PC-3 (cell line): ENCODE data around the gene P2RY1. TPM values are rescaled to one million over a fixed set of nuclear protein-coding genes. Genes with fewer than 3 reads are reported as not detected.
A peak's percentile ranks its signal among the peaks of the same experiment; 100 is the strongest.

Experiments
- ATAC-seq: fragments of 200-7000 bp; cut with Tn5 transposase; 2 replicates; pipeline ENCODE4 v1.9.1; 2020; ENCODE audit warnings: mild to moderate bottlenecking, moderate library complexity
- BruUV-seq: library from RNA; stranded (reverse); fragments of 400-500 nt; replicated peaks from 2 replicates; lab custom pipeline; 2021; lab: Mats Ljungman, UMichigan
- CTCF ChIA-PET: fragments of 300-600 bp; sonication (Branson Sonifier 250); formaldehyde crosslinking; loops from one replicate; lab custom pipeline; 2022; ENCODE audit warnings: antibody characterized with exemption; lab: Charles Lee
- POLR2A ChIA-PET: fragments of 300-600 bp; sonication (Branson Sonifier 250); formaldehyde crosslinking; loops from one replicate; lab custom pipeline; 2022; ENCODE audit warnings: antibody characterized with exemption; ENCODE audit not compliant: unreplicated experiment; lab: Charles Lee
- DNase-seq: peaks from one replicate; pipeline ENCODE4 v3.0.0-alpha.2; 2015
- H2AFZ ChIP-seq: fragments of 300-600 bp; sonication (generic); 2 replicates; pipeline ENCODE4 v1.6.0; 2016; ENCODE audit warnings: antibody characterized with exemption, low read length
- H3F3A ChIP-seq: fragments of 300-600 bp; sonication (generic); one replicate; pipeline ENCODE4 v1.6.0; 2017; ENCODE audit warnings: antibody characterized with exemption, low read length, control low read depth, mild to moderate bottlenecking; ENCODE audit not compliant: unreplicated experiment
- H3K27ac ChIP-seq: fragments of 300-600 bp; sonication (generic); 2 replicates; pipeline ENCODE4 v1.5.1; 2016; ENCODE audit warnings: mild to moderate bottlenecking, low read length
- H3K27me3 ChIP-seq: fragments of 300-600 bp; sonication (generic); 2 replicates; pipeline ENCODE4 v1.6.1; 2016; ENCODE audit warnings: low read length, mixed read lengths
- H3K36me3 ChIP-seq: fragments of 300-600 bp; sonication (generic); 2 replicates; pipeline ENCODE4 v1.6.1; 2016; ENCODE audit warnings: low read depth, mixed run types, low read length, mixed read lengths
- H3K4me1 ChIP-seq: fragments of 300-600 bp; sonication (generic); 2 replicates; pipeline ENCODE4 v1.5.1; 2016; ENCODE audit warnings: low read length; ENCODE audit not compliant: insufficient read depth
- H3K4me2 ChIP-seq: fragments of 300-600 bp; sonication (generic); 2 replicates; pipeline ENCODE4 v1.6.0; 2016; ENCODE audit warnings: low read length
- H3K4me3 ChIP-seq: fragments of 300-600 bp; sonication (generic); 2 replicates; pipeline ENCODE4 v1.5.1; 2016; ENCODE audit warnings: mild to moderate bottlenecking, low read length, mixed read lengths
- H3K79me2 ChIP-seq: fragments of 300-600 bp; sonication (generic); 2 replicates; pipeline ENCODE4 v1.6.1; 2017; ENCODE audit warnings: low read length, mixed read lengths
- H3K9ac ChIP-seq: fragments of 300-600 bp; sonication (generic); 2 replicates; pipeline ENCODE4 v1.6.0; 2016; ENCODE audit warnings: mild to moderate bottlenecking, low read length
- H3K9me2 ChIP-seq: fragments of 300-600 bp; sonication (generic); replicated peaks from 2 replicates; pipeline ENCODE4 v1.6.1; 2016; ENCODE audit warnings: mixed run types, low read length, mixed read lengths
- H3K9me3 ChIP-seq: fragments of 300-600 bp; sonication (generic); 2 replicates; pipeline ENCODE4 v1.6.1; 2016; ENCODE audit warnings: low read length, mixed read lengths
- H4K20me1 ChIP-seq: fragments of 300-600 bp; sonication (generic); 2 replicates; pipeline ENCODE4 v1.6.1; 2016; ENCODE audit warnings: low read length, mixed read lengths
- EZH2 ChIP-seq: fragments of 300-600 bp; sonication (generic); IDR thresholded peaks from one replicate; pipeline ENCODE4 v1.6.1; 2017; ENCODE audit warnings: antibody characterized with exemption, mild to moderate bottlenecking, low read length; ENCODE audit not compliant: unreplicated experiment
- EZH2phosphoT487 ChIP-seq: fragments of 300-600 bp; sonication (generic); IDR thresholded peaks from 2 replicates; pipeline ENCODE4 v1.6.1; 2018; ENCODE audit warnings: mild to moderate bottlenecking, antibody characterized with exemption, low read length, borderline replicate concordance
- intact Hi-C: fragments of 100-400 bp; cut with micrococcal nuclease; formaldehyde crosslinking; loops from 2 replicates; pipeline ENCODE4 v1.9.0; 2023
- total RNA-seq: library from RNA; depleted of rRNA; stranded (reverse); fragments of >200 nt; gene quantifications from 2 replicates; pipeline ENCODE4 v1.2.3, GENCODE V29; 2014
- TF ChIP-seq, protein P1 (sequence below): fragments of 300-600 bp; sonication (generic); conservative IDR thresholded peaks from 2 replicates; pipeline ENCODE4 v1.5.1; 2017; ENCODE audit warnings: antibody characterized with exemption, low read depth, mild to moderate bottlenecking, low read length

The P2RY1 gene
- total RNA-seq, 1 experiment from 2014 or later: 0.29 TPM

DNA sequence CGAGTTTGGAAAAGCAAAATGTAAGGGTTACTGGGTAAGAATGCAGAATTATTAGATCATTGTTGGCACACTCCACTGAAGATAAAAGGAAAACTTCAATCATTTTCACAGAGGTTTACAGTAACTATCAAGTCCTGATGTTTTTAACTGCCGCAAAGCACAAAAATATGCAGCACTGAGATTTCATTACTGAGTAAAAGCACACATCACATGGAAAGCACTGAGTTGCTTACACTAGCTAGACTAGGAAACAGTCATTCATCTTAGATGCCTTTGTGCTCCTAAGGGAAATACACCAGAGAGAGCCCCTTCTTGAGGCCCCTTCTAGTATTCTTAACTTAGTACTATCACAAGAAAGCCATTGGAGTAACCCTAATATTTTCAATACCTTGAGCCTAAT is 11.8 kb upstream of the P2RY1 start:
- H4K20me1 ChIP-seq: no peaks in the 10 kb centered on the region
- intact Hi-C loops: no loop called here

DNA sequence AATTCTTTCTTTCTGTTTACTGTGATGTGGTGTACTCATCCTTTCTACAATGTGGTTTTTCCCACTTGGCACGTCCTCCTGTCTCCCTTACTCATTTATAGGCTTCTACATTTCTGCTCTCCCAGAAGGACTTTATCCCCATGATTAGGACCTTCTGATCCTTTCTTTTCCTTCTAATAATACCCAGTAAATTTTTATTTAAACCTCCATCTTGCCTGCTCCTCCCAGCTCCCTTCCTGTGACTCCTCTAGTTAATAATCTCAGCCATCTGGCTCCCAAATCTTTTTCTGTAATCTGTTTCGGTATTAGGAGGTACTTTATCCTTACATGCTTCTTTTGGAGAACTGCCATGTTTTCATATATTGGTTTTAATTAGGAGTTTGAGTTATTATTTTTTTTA is 11.2 kb upstream of the P2RY1 start:
- H3F3A ChIP-seq: no peaks in the 10 kb centered on the region
- TF ChIP-seq, protein P1, sequence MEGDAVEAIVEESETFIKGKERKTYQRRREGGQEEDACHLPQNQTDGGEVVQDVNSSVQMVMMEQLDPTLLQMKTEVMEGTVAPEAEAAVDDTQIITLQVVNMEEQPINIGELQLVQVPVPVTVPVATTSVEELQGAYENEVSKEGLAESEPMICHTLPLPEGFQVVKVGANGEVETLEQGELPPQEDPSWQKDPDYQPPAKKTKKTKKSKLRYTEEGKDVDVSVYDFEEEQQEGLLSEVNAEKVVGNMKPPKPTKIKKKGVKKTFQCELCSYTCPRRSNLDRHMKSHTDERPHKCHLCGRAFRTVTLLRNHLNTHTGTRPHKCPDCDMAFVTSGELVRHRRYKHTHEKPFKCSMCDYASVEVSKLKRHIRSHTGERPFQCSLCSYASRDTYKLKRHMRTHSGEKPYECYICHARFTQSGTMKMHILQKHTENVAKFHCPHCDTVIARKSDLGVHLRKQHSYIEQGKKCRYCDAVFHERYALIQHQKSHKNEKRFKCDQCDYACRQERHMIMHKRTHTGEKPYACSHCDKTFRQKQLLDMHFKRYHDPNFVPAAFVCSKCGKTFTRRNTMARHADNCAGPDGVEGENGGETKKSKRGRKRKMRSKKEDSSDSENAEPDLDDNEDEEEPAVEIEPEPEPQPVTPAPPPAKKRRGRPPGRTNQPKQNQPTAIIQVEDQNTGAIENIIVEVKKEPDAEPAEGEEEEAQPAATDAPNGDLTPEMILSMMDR: no peak
- TF ChIP-seq EZH2: no peak
- no peak for TF ChIP-seq EZH2phosphoT487
- H3K36me3 ChIP-seq: no peaks in the 10 kb centered on the region
- peak; percentile 81 for ATAC-seq
- BruUV-seq: no TSS peak
- H3K27ac ChIP-seq: no peak overlapping the region
- H3K27me3 ChIP-seq: peaks cover 47% of the 10 kb centered on the region
- DNase-seq: no peak
- H3K9me3 ChIP-seq: no peaks in the 10 kb centered on the region
- H3K9me2 ChIP-seq: no peaks in the 10 kb centered on the region
- no peaks in the 10 kb centered on the region for H3K4me1 ChIP-seq
- intact Hi-C loops: no loop called here
- no peaks in the 10 kb centered on the region for H4K20me1 ChIP-seq
- H3K79me2 ChIP-seq: no peaks in the 10 kb centered on the region
- no peak overlapping the region for H3K4me3 ChIP-seq
- H3K9ac ChIP-seq: no peak overlapping the region
- no peak overlapping the region for H2AFZ ChIP-seq
- ChIA-PET CTCF (no interaction called here), POLR2A (no interaction called here)
- no peak overlapping the region for H3K4me2 ChIP-seq

More for the DNA sequence above, 11.8 kb upstream of the P2RY1 start:
- ChIA-PET POLR2A (no interaction called here), CTCF (no interaction called here)
- H3K27ac ChIP-seq: no peak overlapping the region
- no peaks in the 10 kb centered on the region for H3K79me2 ChIP-seq
- no peaks in the 10 kb centered on the region for H3K4me1 ChIP-seq
- H3K9me2 ChIP-seq: no peaks in the 10 kb centered on the region
- no peak overlapping the region for H3K9ac ChIP-seq
- peaks cover 43% of the 10 kb centered on the region for H3K27me3 ChIP-seq
- no peaks in the 10 kb centered on the region for H3K9me3 ChIP-seq
- DNase-seq (no peak), ATAC-seq (no peak)
- H3F3A ChIP-seq: no peaks in the 10 kb centered on the region
- no peak for TF ChIP-seq EZH2phosphoT487
- TF ChIP-seq, protein P1: no peak
- TF ChIP-seq EZH2: no peak
- no peak overlapping the region for H2AFZ ChIP-seq
- H3K4me3 ChIP-seq: no peak overlapping the region
- no TSS peak for BruUV-seq
- no peak overlapping the region for H3K4me2 ChIP-seq
- H3K36me3 ChIP-seq: no peaks in the 10 kb centered on the region

DNA sequence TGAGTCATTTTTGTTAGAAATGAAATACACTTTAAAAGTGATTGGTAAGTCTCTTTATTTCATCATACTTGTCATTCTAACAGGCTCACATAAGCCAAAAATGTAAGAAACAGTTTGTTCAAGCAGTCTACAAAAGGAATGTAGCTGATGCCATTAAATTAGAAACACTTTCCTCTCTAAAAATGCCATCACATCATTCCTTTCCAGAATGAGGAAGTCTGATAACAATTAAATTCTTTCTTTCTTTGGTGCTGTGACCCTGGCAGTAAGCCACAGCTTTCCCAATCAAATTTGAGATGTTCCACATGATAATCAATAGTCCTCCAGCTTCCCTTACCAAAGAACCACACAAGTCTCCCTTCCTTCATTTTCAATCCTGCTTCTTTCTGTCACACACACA is 9.4 kb upstream of the P2RY1 start:
- TF ChIP-seq EZH2phosphoT487 (no peak), EZH2 (no peak)
- TF ChIP-seq, protein P1: no peak
- intact Hi-C loops: no loop called here
- H3K36me3 ChIP-seq: no peaks in the 10 kb centered on the region
- H3K4me3 ChIP-seq: no peak overlapping the region
- no peaks in the 10 kb centered on the region for H4K20me1 ChIP-seq
- no TSS peak for BruUV-seq
- H3K27ac ChIP-seq: no peak overlapping the region
- ChIA-PET CTCF (no interaction called here), POLR2A (no interaction called here)
- no peaks in the 10 kb centered on the region for H3K79me2 ChIP-seq
- H3F3A ChIP-seq: no peaks in the 10 kb centered on the region
- H2AFZ ChIP-seq: no peak overlapping the region
- H3K27me3 ChIP-seq: peaks cover 48% of the 10 kb centered on the region
- no peak overlapping the region for H3K9ac ChIP-seq
- H3K9me3 ChIP-seq: no peaks in the 10 kb centered on the region
- DNase-seq: no peak
- no peaks in the 10 kb centered on the region for H3K4me1 ChIP-seq
- no peaks in the 10 kb centered on the region for H3K9me2 ChIP-seq
- no peak overlapping the region for H3K4me2 ChIP-seq
- ATAC-seq: no peak
